Bronchial epithelial cell (primary cell): ENCODE results near the gene PDGFC. TPM values are rescaled to one million over a fixed set of nuclear protein-coding genes. Genes with fewer than 3 reads are reported as not detected.

Experiments
- DNase-seq: peaks from one replicate; pipeline ENCODE4 v3.0.0-alpha.2; 2010; ENCODE audit warnings: low read depth
- FAIRE-seq: peaks from 2 replicates; lab custom pipeline; 2011; peaks lifted over from hg19 to GRCh38; lab: Jason Lieb, UNC
- H3K27me3 ChIP-seq: 2 replicates; pipeline ENCODE4 v1.5.1; 2011; ENCODE audit warnings: low read length; ENCODE audit not compliant: control insufficient read depth, insufficient read depth
- H3K36me3 ChIP-seq: 2 replicates; pipeline ENCODE4 v1.5.1; 2011; ENCODE audit warnings: low read length; ENCODE audit not compliant: control insufficient read depth, insufficient read depth
- H3K4me3 ChIP-seq: 2 replicates; pipeline ENCODE4 v1.5.1; 2011; ENCODE audit warnings: mild to moderate bottlenecking, low read depth, low read length, control low read depth
- CTCF ChIP-seq: IDR thresholded peaks from 2 replicates; pipeline ENCODE4 v1.5.1; 2011; ENCODE audit warnings: mild to moderate bottlenecking, moderate library complexity, low read length, control low read depth, inconsistent platforms; ENCODE audit not compliant: insufficient read depth, severe bottlenecking
- total RNA-seq: library from RNA; depleted of rRNA; stranded (reverse); fragments of >200 nt; gene quantifications from 2 replicates; pipeline ENCODE4 v1.2.1, GENCODE V29; 2014

PDGFC gene
- total RNA-seq, 1 donor from 2014 or later: 38.7 TPM

- no peak for TF ChIP-seq CTCF
- Histone ChIP-seq H3K4me3 (no peak overlapping the region), H3K36me3 (no peaks in the 10 kb centered on the region), H3K27me3 (no peaks in the 10 kb centered on the region)
- DNase-seq: peak; percentile 56
- FAIRE-seq: no peak
Observed at GRCh38 chr4:156773648-156774357, 197.8 kb downstream of the PDGFC start.

GRCh38 chr4:156771171-156771837 lies 200.3 kb downstream of the PDGFC start:
- Histone ChIP-seq H3K27me3 (no peaks in the 10 kb centered on the region), H3K36me3 (no peaks in the 10 kb centered on the region), H3K4me3 (no peak overlapping the region)
- no peak for TF ChIP-seq CTCF
- FAIRE-seq (peak; percentile 72), DNase-seq (peak; percentile 100)

- no peaks in the 10 kb centered on the region for H3K27me3 ChIP-seq
- no peak for TF ChIP-seq CTCF
- H3K4me3 ChIP-seq: no peak overlapping the region
- no peaks in the 10 kb centered on the region for H3K36me3 ChIP-seq
- DNase-seq: no peak
- no peak for FAIRE-seq
Observed at GRCh38 chr4:156770140-156770539, 201.5 kb downstream of the PDGFC start.

- Histone ChIP-seq H3K36me3 (peaks cover under 1% of the 10 kb centered on the region), H3K4me3 (no peak overlapping the region), H3K27me3 (no peaks in the 10 kb centered on the region)
- no peak for DNase-seq
- FAIRE-seq: no peak
- no peak for TF ChIP-seq CTCF
Observed at GRCh38 chr4:156767911-156768415, 203.6 kb downstream of the PDGFC start.

GRCh38 chr4:156766846-156767245 lies 204.8 kb downstream of the PDGFC start:
- Histone ChIP-seq H3K36me3 (peaks cover 2% of the 10 kb centered on the region), H3K4me3 (no peak overlapping the region), H3K27me3 (no peaks in the 10 kb centered on the region)
- FAIRE-seq (no peak), DNase-seq (no peak)
- TF ChIP-seq CTCF: no peak
